ENCODE measurements around the gene ST8SIA6. TPM values are rescaled to one million over a fixed set of nuclear protein-coding genes. Genes with fewer than 3 reads are reported as not detected.

ST8SIA6 gene
- total and polyA plus RNA-seq, 2 of the 8 experiments (the other 6 are each of a cell fraction or from before 2014, with no cell fraction given): 0.70 to 1.1 TPM

GRCh38 chr10:17479822-17480221 lies 25.4 kb upstream of the ST8SIA6 start:
- Histone ChIP-seq H4K91ac (replicated peaks; ENCODE audit: insufficient read length, low read length) (no peak overlapping the region), H3K79me2 (ENCODE audit: control insufficient read depth in 1 of 2, insufficient read depth in 2 of 2, low read length in 2 of 2) (no peaks in the 10 kb centered on the region), H3K23me2 (ENCODE audit: low read depth, low read length) (no peaks in the 10 kb centered on the region), H4K5ac (ENCODE audit: insufficient read length, low read depth, low read length) (no peak overlapping the region), H2BK5ac (ENCODE audit: low read depth, low read length) (no peak overlapping the region), H2BK12ac (ENCODE audit: low read depth, low read length) (no peak overlapping the region), H2AK5ac (ENCODE audit: low read depth, low read length) (no peak overlapping the region), H4K20me1 (replicated peaks in 1 of 2; ENCODE audit: control insufficient read depth in 1 of 2, insufficient read depth in 2 of 2, low read length in 2 of 2) (no peaks in the 10 kb centered on the region), H3K27me3 (replicated peaks in 1 of 4; ENCODE audit: control insufficient read depth in 3 of 4, extremely low read depth in 1 of 4, insufficient read depth in 3 of 4, low read length in 3 of 4) (peaks cover 0 to 1% (median 0%) of the 10 kb centered on the region in 4 experiments; a peak in 1 of 7 replicates), H3K4me1 (replicated peaks in 1 of 4; ENCODE audit: control insufficient read depth in 3 of 4, insufficient read depth in 4 of 4, low read length in 3 of 4) (no peaks in the 10 kb centered on the region), H3K14ac (ENCODE audit: insufficient read length) (no peak overlapping the region), H3K79me1 (ENCODE audit: low read depth, low read length) (no peaks in the 10 kb centered on the region), H3K9me3 (ENCODE audit: insufficient read depth in 2 of 2, low read depth in 1 of 2, low read length in 1 of 2) (peaks cover 0 to 5% of the 10 kb centered on the region in 2 experiments; a peak in 1 of 4 replicates), H4K8ac (ENCODE audit: extremely low read depth, insufficient read depth, low read length) (no peak overlapping the region), H2BK120ac (replicated peaks; ENCODE audit: low read depth, low read length) (no peak overlapping the region), H2AFZ (ENCODE audit: low read length) (no peak overlapping the region), H3K36me3 (ENCODE audit: control insufficient read depth in 2 of 4, insufficient read depth in 4 of 4, low read length in 3 of 4) (no peaks in the 10 kb centered on the region), H2BK20ac (ENCODE audit: low read length) (no peak overlapping the region), H3K56ac (replicated peaks; ENCODE audit: insufficient read length, low read depth, low read length) (no peak overlapping the region), H3K4me3 (ENCODE audit: extremely low read depth in 1 of 4, insufficient read depth in 2 of 4, low read depth in 3 of 4, low read length in 4 of 4) (no peak overlapping the region), H3K4ac (replicated peaks; ENCODE audit: insufficient read length, low read depth, low read length) (no peak overlapping the region), H3K18ac (ENCODE audit: extremely low read depth, low read length) (no peak overlapping the region), H3K4me2 (ENCODE audit: insufficient read depth in 1 of 2, low read depth in 2 of 2, low read length in 2 of 2) (no peak overlapping the region), H3K27ac (ENCODE audit: low read depth, low read length) (no peak overlapping the region), H3K23ac (ENCODE audit: insufficient read length) (no peak overlapping the region), H2BK15ac (ENCODE audit: low read length) (no peak overlapping the region), H3K9ac (replicated peaks in 1 of 4; ENCODE audit: extremely low read depth in 1 of 4, low read depth in 3 of 4, low read length in 3 of 4) (no peak overlapping the region)
- CTCF ChIA-PET (ENCODE audit: partially characterized antibody): no interaction called here
- POLR2A ChIA-PET (ENCODE audit: partially characterized antibody): no interaction called here
- DNase-seq (ENCODE audit: low read depth in 1 of 2, low spot score in 2 of 2) (no peak), FAIRE-seq (no peak)
- WGBS, 2 experiments (ENCODE audit: extremely low coverage in 1 of 2, insufficient coverage in 1 of 2, insufficient read length in 1 of 2, insufficient replicate concordance in 2 of 2, low coverage in 1 of 2, low lambda C conversion rate in 2 of 2, missing lambda C conversion rate in 1 of 2): 84% methylated on average over 3 of the region's 3 CpGs; no CpG with 5 or more reads in 1 of the 2 experiments
- TF ChIP-seq YY1 (IDR thresholded peaks at IDR 0.05; ENCODE audit: low read depth, low read length) (no peak), RBBP5 (IDR thresholded peaks at IDR 0.05; ENCODE audit: borderline replicate concordance, low read depth, low read length) (no peak), RNF2 (IDR thresholded peaks at IDR 0.05; ENCODE audit: borderline replicate concordance, low read depth, low read length, missing control alignments, poor library complexity, severe bottlenecking) (no peak), TBP (IDR thresholded peaks at IDR 0.05; ENCODE audit: low read depth, low read length) (no peak), POLR2A (IDR thresholded peaks at IDR 0.05; ENCODE audit: control extremely low read depth in 1 of 2, low read depth in 2 of 2, low read length in 2 of 2) (no peak), TAF7 (optimal IDR thresholded peaks at IDR 0.05; ENCODE audit: borderline replicate concordance, low read depth, low read length) (no peak)
- TF ChIP-seq, protein P1, sequence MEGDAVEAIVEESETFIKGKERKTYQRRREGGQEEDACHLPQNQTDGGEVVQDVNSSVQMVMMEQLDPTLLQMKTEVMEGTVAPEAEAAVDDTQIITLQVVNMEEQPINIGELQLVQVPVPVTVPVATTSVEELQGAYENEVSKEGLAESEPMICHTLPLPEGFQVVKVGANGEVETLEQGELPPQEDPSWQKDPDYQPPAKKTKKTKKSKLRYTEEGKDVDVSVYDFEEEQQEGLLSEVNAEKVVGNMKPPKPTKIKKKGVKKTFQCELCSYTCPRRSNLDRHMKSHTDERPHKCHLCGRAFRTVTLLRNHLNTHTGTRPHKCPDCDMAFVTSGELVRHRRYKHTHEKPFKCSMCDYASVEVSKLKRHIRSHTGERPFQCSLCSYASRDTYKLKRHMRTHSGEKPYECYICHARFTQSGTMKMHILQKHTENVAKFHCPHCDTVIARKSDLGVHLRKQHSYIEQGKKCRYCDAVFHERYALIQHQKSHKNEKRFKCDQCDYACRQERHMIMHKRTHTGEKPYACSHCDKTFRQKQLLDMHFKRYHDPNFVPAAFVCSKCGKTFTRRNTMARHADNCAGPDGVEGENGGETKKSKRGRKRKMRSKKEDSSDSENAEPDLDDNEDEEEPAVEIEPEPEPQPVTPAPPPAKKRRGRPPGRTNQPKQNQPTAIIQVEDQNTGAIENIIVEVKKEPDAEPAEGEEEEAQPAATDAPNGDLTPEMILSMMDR (IDR thresholded peaks at IDR 0.05; ENCODE audit: control extremely low read depth in 1 of 3, insufficient read depth in 1 of 3, low read depth in 1 of 3, low read length in 3 of 3): no peak

Data from H1 (cell line).